HG02623 (cell line): ENCODE measurements around the gene CRK.

ENCODE experiments used
- ATAC-seq: cut with Tn5 transposase; IDR thresholded peaks from one replicate; pipeline ENCODE4 v1.9.1; 2021; ENCODE audit warnings: moderate library complexity; ENCODE audit not compliant: unreplicated experiment

Gene CRK

GRCh38 chr17:1455797-1456599 is at the start of gene CRK:
CRK (minus strand) TSS chr17:1456232; CDS start chr17:1456117, 115 bp downstream.
- ATAC-seq: peak; percentile 75

- no peak for ATAC-seq
These were observed 49.6 kb upstream of the CRK start for GRCh38 chr17:1505586-1505985.

- ATAC-seq: no peak
These were observed 48.8 kb upstream of the CRK start for GRCh38 chr17:1504866-1505265.

- no peak for ATAC-seq
These were observed 47.7 kb upstream of the CRK start for GRCh38 chr17:1503699-1504098.

- ATAC-seq: no peak
These were observed 42.8 kb upstream of the CRK start for GRCh38 chr17:1498869-1499268.

- ATAC-seq: no peak
These were observed 42.2 kb upstream of the CRK start for GRCh38 chr17:1498233-1498632.

GRCh38 chr17:1497831-1498230 is 41.8 kb upstream of the CRK start:
- no peak for ATAC-seq

- ATAC-seq: no peak
These were observed 40.8 kb upstream of the CRK start for GRCh38 chr17:1496869-1497268.

GRCh38 chr17:1495265-1495989 is 39.4 kb upstream of the CRK start:
- ATAC-seq: no peak

GRCh38 chr17:1494736-1495253 is 38.8 kb upstream of the CRK start:
- no peak for ATAC-seq

- no peak for ATAC-seq
These were observed 38.2 kb upstream of the CRK start for GRCh38 chr17:1494203-1494602.

GRCh38 chr17:1493291-1493980 is 37.4 kb upstream of the CRK start:
- no peak for ATAC-seq

- no peak for ATAC-seq
These were observed 36.5 kb upstream of the CRK start, which contains the start of gene MYO1C for GRCh38 chr17:1492249-1493206. MYO1C (minus strand) TSS chr17:1492686; CDS start chr17:1492487, 199 bp downstream.

- no peak for ATAC-seq
These were observed 35.6 kb upstream of the CRK start for GRCh38 chr17:1491443-1492248.

- peak; percentile 45 for ATAC-seq
These were observed 34.8 kb upstream of the CRK start for GRCh38 chr17:1490643-1491442.

- no peak for ATAC-seq
These were observed 32.8 kb upstream of the CRK start for GRCh38 chr17:1488826-1489270.

GRCh38 chr17:1487939-1488825 is 32.1 kb upstream of the CRK start:
- ATAC-seq: no peak
